Stomach (tissue), 9 donors: ENCODE measurements around the gene GTPBP4. TPM values are rescaled to one million over a fixed set of nuclear protein-coding genes. Genes with fewer than 3 reads are reported as not detected.
A peak's percentile ranks its signal among the peaks of the same experiment; 100 is the strongest.

Experiments
- DNase-seq, 2 donors: peaks; one replicate each; pipeline versions ENCODE4 v3.0.0 to v3.0.0-alpha.2; 2013 to 2019
- H3K27ac ChIP-seq, 5 donors: fragments of 200-600 bp in 4 of 5; sonication (generic) in 4 of 5; one replicate each; pipeline ENCODE4 v1.5.1; 2013 to 2019; ENCODE audit warnings: mild to moderate bottlenecking in 1 of 5, moderate library complexity in 1 of 5
- H3K27me3 ChIP-seq, 3 donors: fragments of 200-600 bp; sonication (generic); one replicate each; pipeline ENCODE4 v1.5.1; 2017 to 2019; ENCODE audit warnings: mixed run types in 1 of 3
- H3K36me3 ChIP-seq, 4 donors: fragments of 200-600 bp; sonication (generic); 1 replicate in 3 of 4; 2 replicates in 1 of 4; pipeline ENCODE4 v1.5.1; 2016 to 2019
- H3K4me1 ChIP-seq, 4 donors: fragments of 200-600 bp; sonication (generic); one replicate each; pipeline ENCODE4 v1.5.1; 2016 to 2019
- H3K4me3 ChIP-seq, 4 donors: fragments of 200-600 bp; sonication (generic) in 3 of 4; one replicate each; pipeline ENCODE4 v1.5.1; 2016 to 2019; ENCODE audit warnings: mild to moderate bottlenecking in 1 of 4
- H3K9me3 ChIP-seq, 4 donors: fragments of 200-600 bp; sonication (generic); one replicate each; pipeline ENCODE4 v1.5.1; 2016 to 2019
- EP300 ChIP-seq: sonication (generic); formaldehyde crosslinking; IDR thresholded peaks from one replicate; pipeline ENCODE4 v1.6.1; 2017; ENCODE audit warnings: antibody characterized with exemption
- POLR2A ChIP-seq, 4 donors: fragments of 450-650 bp; IDR thresholded peaks; one replicate each; pipeline ENCODE4 v1.6.1; 2016; ENCODE audit warnings: antibody characterized with exemption in 4 of 4, control low read depth in 2 of 4, mild to moderate bottlenecking in 1 of 4, moderate library complexity in 1 of 4
- POLR2AphosphoS5 ChIP-seq, 3 donors: sonication (generic); formaldehyde crosslinking; IDR thresholded peaks; one replicate each; pipeline ENCODE4 v1.6.1; 2016; ENCODE audit warnings: antibody characterized with exemption in 3 of 3
- WGBS, 5 donors: extraction: QIAGEN DNeasy Blood & Tissue Kit in 3 of 5; methylation state at CpG; one replicate each; pipeline versions ENCODE4 v1.1.5 to v1.1.7; 2013 to 2018; 5-methylcytosine and 5-hydroxymethylcytosine counted together
- intact Hi-C: fragments of 100-400 bp; cut with DNase I; formaldehyde crosslinking; loops from one replicate; pipeline ENCODE4 v1.15.1; 2023; ENCODE audit warnings: low total_unique reads
- polyA plus RNA-seq, 3 donors: library from polyadenylated mRNA; stranded (reverse); fragments of 200-250 nt; gene quantifications; one replicate each; pipeline ENCODE4 v1.2.3, GENCODE V29; 2013
- total RNA-seq, 5 donors: library from RNA; depleted of rRNA; stranded (reverse); fragments of >200 nt; gene quantifications; one replicate each; pipeline versions ENCODE4 v1.1.0 to v1.2.3, GENCODE V29; 2014 to 2016
- TF ChIP-seq, protein P1 (sequence below), 7 experiments: fragments of 450-650 bp in 4 of 7; fragments of 200-600 bp in 3 of 7; sonication (generic) in 3 of 7; IDR thresholded peaks; one replicate each; pipeline ENCODE4 v1.5.1; 2016 to 2019; ENCODE audit warnings: antibody characterized with exemption in 7 of 7, control low read depth in 2 of 7, mild to moderate bottlenecking in 1 of 7
- donor health status: healthy with polysubstance abuse.
- donor health status: Bipolar disorder and iron deficiency.
- donor health status: healthy.

GTPBP4 gene
- total and polyA plus RNA-seq, 8 donors = 8.8 to 61.7 (median 16.8) TPM

DNA sequence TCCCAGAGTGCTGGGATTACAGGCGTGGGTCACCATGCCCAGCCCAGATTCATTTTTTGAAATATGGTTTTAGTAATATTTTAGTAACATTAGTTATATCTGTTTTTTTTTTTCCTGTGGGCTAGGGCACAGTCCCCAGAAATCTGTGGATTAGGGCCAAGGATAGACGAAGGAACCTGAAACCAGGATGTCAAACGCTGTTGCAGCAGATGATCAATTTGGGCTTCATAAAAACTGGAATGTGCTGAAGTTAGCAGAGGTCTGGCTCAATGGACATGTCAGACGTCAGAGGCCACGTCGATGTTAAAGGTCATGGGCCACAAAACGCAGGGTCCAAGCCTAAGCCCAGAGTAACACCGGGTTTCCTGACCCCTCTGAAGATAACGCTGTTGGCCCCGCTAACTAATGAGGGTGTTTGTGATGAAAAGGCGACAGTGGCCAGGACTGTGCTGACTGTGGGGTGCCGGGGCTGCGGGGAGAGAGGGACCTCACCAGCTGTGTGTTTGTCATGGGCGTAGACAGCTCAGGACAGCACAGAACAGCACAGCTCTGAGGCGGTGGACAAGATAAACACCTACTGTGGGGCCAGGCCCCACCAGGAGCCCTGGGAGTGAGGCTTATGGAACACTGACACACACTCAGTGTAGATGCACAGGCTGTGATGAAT is 23.8 kb upstream of the GTPBP4 start:
- intact Hi-C loops = no loop called here
- H3K36me3 ChIP-seq = no peaks in the 10 kb centered on the region
- H3K27me3 ChIP-seq = no peaks in the 10 kb centered on the region
- TF ChIP-seq POLR2A (IDR thresholded peaks at IDR 0.05) (no peak), EP300 (no peak), POLR2AphosphoS5 (IDR thresholded peaks at IDR 0.05) (no peak)
- TF ChIP-seq, protein P1, sequence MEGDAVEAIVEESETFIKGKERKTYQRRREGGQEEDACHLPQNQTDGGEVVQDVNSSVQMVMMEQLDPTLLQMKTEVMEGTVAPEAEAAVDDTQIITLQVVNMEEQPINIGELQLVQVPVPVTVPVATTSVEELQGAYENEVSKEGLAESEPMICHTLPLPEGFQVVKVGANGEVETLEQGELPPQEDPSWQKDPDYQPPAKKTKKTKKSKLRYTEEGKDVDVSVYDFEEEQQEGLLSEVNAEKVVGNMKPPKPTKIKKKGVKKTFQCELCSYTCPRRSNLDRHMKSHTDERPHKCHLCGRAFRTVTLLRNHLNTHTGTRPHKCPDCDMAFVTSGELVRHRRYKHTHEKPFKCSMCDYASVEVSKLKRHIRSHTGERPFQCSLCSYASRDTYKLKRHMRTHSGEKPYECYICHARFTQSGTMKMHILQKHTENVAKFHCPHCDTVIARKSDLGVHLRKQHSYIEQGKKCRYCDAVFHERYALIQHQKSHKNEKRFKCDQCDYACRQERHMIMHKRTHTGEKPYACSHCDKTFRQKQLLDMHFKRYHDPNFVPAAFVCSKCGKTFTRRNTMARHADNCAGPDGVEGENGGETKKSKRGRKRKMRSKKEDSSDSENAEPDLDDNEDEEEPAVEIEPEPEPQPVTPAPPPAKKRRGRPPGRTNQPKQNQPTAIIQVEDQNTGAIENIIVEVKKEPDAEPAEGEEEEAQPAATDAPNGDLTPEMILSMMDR (IDR thresholded peaks at IDR 0.05) = no peak
- peak overlapping the region in 2 of 5 donors; percentile 22 to 55 for H3K27ac ChIP-seq
- H3K9me3 ChIP-seq = no peaks in the 10 kb centered on the region
- peaks cover 0 to 2% (median 0%) of the 10 kb centered on the region in 4 donors for H3K4me1 ChIP-seq
- no peak for DNase-seq
- 74 to 85% (median 84%) methylated on average over 15 of the region's 15 CpGs for WGBS, 5 donors
- H3K4me3 ChIP-seq = no peak overlapping the region

DNA sequence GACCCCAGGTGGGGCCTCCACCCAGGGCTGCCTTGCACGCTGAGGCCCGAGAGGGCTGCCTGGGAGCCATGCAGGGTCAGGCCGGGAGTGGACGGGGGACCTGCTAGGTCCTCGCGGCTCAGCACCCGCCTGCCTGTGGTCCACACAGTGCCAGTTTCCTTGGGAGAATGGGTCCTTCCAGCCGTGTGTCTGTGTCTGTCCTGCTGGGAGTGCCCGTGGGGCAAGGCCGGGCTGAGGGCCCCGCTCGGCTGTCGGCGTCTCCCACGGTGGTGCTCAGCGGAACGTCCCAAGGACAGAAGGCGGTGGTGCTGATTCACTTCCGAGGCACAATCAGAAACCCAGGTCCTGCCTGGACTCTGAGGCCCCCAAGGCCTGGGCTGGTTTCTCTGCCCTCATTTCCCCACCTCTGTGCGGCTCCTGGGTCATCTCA is 23.2 kb upstream of the GTPBP4 start:
- H3K27me3 ChIP-seq = no peaks in the 10 kb centered on the region
- no peak overlapping the region for H3K4me3 ChIP-seq
- DNase-seq = no peak
- peaks cover 0 to 7% (median 4%) of the 10 kb centered on the region in 4 donors for H3K4me1 ChIP-seq
- H3K36me3 ChIP-seq = no peaks in the 10 kb centered on the region
- intact Hi-C loops = no loop called here
- WGBS, 5 donors = 87 to 96% (median 89%) methylated on average over 19 to 20 of the region's 20 CpGs
- H3K27ac ChIP-seq = peak overlapping the region in 2 of 5 donors; percentile 22 to 55
- TF ChIP-seq EP300 (no peak), POLR2AphosphoS5 (IDR thresholded peaks at IDR 0.05) (no peak), POLR2A (IDR thresholded peaks at IDR 0.05) (no peak)
- TF ChIP-seq, protein P1 (IDR thresholded peaks at IDR 0.05) = no peak
- no peaks in the 10 kb centered on the region for H3K9me3 ChIP-seq

DNA sequence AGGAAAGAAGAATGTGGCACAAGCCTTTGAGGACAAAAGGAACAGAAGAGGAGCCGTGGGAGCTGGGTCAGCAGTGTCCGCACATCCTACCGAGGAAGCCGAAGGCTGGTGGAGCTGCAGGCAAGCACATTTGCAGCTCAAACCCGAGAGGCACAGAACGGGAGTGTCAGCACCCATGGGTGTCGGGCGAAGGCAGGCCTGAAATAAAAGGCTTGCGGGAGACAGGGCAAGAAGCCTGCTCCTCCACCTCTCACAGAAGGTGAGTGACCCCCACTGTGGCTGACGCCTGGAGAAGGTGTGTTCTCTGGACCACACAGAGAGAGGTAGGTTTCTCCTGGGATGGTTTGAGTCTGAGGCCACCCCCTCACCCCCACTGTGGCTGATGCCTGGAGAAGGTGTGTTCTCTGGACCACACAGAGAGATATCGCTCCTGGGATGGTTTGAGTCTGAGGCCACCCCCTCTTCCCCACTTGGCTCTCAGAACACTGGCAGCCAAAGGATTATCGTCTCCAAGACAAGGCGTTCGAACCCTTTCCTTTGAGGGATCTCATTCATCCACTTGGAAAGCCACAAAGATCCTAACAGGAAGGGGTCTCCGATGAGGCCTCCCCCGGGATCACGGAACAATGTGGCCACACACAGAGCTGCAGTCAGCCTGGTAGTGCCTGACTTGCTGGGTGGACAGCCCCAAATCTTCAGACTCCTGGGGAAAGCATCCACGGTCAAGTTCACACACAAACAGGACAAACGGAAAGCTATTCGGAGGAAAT is 21.6 kb upstream of the GTPBP4 start:
- no peaks in the 10 kb centered on the region for H3K9me3 ChIP-seq
- peaks cover 8 to 24% (median 20%) of the 10 kb centered on the region in 4 donors for H3K4me1 ChIP-seq
- 88 to 92% (median 90%) methylated on average over 20 of the region's 20 CpGs for WGBS, 5 donors
- no peak overlapping the region for H3K4me3 ChIP-seq
- intact Hi-C loops = no loop called here
- no peaks in the 10 kb centered on the region for H3K36me3 ChIP-seq
- TF ChIP-seq EP300 (no peak), POLR2AphosphoS5 (IDR thresholded peaks at IDR 0.05) (no peak), POLR2A (IDR thresholded peaks at IDR 0.05) (no peak)
- TF ChIP-seq, protein P1 (IDR thresholded peaks at IDR 0.05) = no peak
- H3K27me3 ChIP-seq = no peaks in the 10 kb centered on the region
- no peak overlapping the region for H3K27ac ChIP-seq
- no peak for DNase-seq

DNA sequence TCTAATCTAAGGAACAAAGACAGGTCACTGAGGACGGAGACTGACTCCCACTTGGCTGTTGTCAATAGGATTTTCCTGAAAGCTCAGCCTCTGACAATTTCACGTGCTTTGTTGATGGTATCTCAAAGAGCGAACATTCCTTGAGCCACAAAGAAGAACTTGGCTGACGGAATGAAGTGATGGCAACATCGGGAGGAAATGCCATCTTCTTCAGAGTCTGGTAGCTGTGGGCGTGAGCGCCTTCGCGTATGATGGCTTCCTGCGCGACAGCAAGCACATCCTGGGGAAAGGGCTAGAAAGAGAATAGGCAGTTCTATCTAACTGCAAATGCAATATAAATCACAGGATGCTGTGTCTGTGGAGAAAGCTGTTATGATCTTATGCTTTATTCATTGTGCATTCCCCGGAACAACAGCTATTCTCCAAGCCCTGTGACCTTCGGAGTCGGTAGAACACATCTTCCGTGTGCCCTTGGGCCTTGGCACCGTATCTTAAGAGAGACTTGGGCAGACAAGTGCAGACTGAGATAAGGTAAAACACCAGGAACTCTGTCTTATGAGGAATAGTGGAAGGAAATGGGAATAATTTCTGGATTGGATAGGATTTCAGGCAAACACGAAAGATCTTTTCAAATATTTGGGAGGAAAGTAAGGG is 19.6 kb upstream of the GTPBP4 start:
- TF ChIP-seq POLR2A (IDR thresholded peaks at IDR 0.05) (no peak), EP300 (no peak), POLR2AphosphoS5 (IDR thresholded peaks at IDR 0.05) (no peak)
- TF ChIP-seq, protein P1 (IDR thresholded peaks at IDR 0.05) = no peak
- Histone ChIP-seq H3K4me3 (no peak overlapping the region), H3K27me3 (no peaks in the 10 kb centered on the region), H3K27ac (peak overlapping the region in 3 of 5 donors; percentile 83 to 87 (median 85)), H3K36me3 (no peaks in the 10 kb centered on the region), H3K4me1 (peaks cover 16 to 41% (median 39%) of the 10 kb centered on the region in 4 donors), H3K9me3 (no peaks in the 10 kb centered on the region)
- WGBS, 5 donors = 66 to 82% (median 80%) methylated on average over 17 of the region's 17 CpGs
- peak in 1 of 2 donors; percentile 37 for DNase-seq
- intact Hi-C loops = no loop called here
